ENCODE measurements around the gene RASA3.
"Not testable (repeated sequence)": the region's sequence is repeated elsewhere in the genome, so short reads cannot be mapped to it uniquely, and the experiment has no call there.

- not testable (repeated sequence) for TF ChIP-seq CTCF, POLR2A, POLR2AphosphoS5, EP300 (IDR thresholded peaks at IDR 0.05)
Observed at GRCh38 chr13:114098689-114099056, 33.8 kb downstream of the RASA3 start.

All from gastroesophageal sphincter (tissue), 3 donors.